Prostate gland (tissue), 2 donors: ENCODE measurements around the gene RPN2. TPM values are rescaled to one million over a fixed set of nuclear protein-coding genes. Genes with fewer than 3 reads are reported as not detected.

Experiments
- DNase-seq: peaks from one replicate; pipeline ENCODE4 v3.0.0-alpha.2; 2019; ENCODE audit warnings: low spot score
- H3K27ac ChIP-seq, 2 donors: fragments of 200-600 bp; sonication (generic); 2 replicates each; pipeline ENCODE4 v1.5.1; 2017 to 2019
- H3K27me3 ChIP-seq: fragments of 200-600 bp; sonication (generic); replicated peaks from 2 replicates; pipeline ENCODE4 v1.5.1; 2019; ENCODE audit not compliant: insufficient read depth
- H3K36me3 ChIP-seq, 2 donors: fragments of 200-600 bp; sonication (generic); 1 replicate in 1 of 2; 2 replicates in 1 of 2; pipeline versions ENCODE4 v1.5.1 to v1.8.1; 2017 to 2019
- H3K4me1 ChIP-seq: fragments of 200-600 bp; sonication (generic); replicated peaks from 2 replicates; pipeline ENCODE4 v1.5.1; 2019
- H3K4me3 ChIP-seq, 2 donors: fragments of 200-600 bp; sonication (generic); 2 replicates each; pipeline ENCODE4 v1.5.1; 2017 to 2019
- H3K9me3 ChIP-seq: fragments of 200-600 bp; sonication (generic); 2 replicates; pipeline ENCODE4 v1.5.1; 2017
- CTCF ChIP-seq, 4 experiments: fragments of 200-600 bp in 2 of 4; fragments of 450-650 bp in 2 of 4; sonication (generic) in 2 of 4; IDR thresholded peaks; 1 replicate in 3 of 4; 2 replicates in 1 of 4; pipeline ENCODE4 v1.5.1; 2016 to 2019; ENCODE audit warnings: antibody characterized with exemption in 4 of 4, mild to moderate bottlenecking in 2 of 4, moderate library complexity in 2 of 4
- POLR2A ChIP-seq: fragments of 450-650 bp; IDR thresholded peaks from one replicate; pipeline ENCODE4 v1.6.1; 2016; ENCODE audit warnings: antibody characterized with exemption, mild to moderate bottlenecking
- POLR2AphosphoS5 ChIP-seq: sonication (generic); formaldehyde crosslinking; IDR thresholded peaks from one replicate; pipeline ENCODE4 v1.6.1; 2017; ENCODE audit warnings: antibody characterized with exemption
- WGBS: methylation state at CpG from one replicate; pipeline ENCODE4 v1.1.5; 2018; 5-methylcytosine and 5-hydroxymethylcytosine counted together
- intact Hi-C: fragments of 100-400 bp; cut with DNase I; formaldehyde crosslinking; loops from one replicate; pipeline ENCODE4 v1.14.2; 2022
- total RNA-seq, 2 donors: library from RNA; depleted of rRNA; stranded (reverse); fragments of >200 nt; gene quantifications; one replicate each; pipeline ENCODE4 v1.1.0, GENCODE V29; 2016

Gene RPN2
- total RNA-seq, 2 donors from 2014 or later = 246 to 267 TPM

DNA sequence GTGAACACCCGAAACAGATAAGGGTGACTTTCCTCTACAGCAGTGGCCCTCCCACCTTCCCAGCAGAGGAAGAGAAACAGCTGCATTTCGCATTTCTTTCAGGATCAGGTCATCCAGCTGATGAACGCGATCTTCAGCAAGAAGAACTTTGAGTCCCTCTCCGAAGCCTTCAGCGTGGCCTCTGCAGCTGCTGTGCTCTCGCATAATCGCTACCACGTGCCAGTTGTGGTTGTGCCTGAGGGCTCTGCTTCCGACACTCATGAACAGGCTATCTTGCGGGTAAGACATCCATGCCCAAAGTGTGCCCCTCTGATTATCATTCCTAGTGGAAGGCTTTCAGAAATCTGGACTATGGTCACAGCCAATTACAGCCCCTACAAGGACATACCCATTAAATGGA lies 28.0 kb downstream of the RPN2 start:
- Histone ChIP-seq H3K9me3 (no peaks in the 10 kb centered on the region), H3K4me3 (no peak overlapping the region), H3K27me3 (no peaks in the 10 kb centered on the region), H3K27ac (no peak overlapping the region), H3K36me3 (peaks cover 3 to 12% of the 10 kb centered on the region in 2 donors), H3K4me1 (no peaks in the 10 kb centered on the region)
- 92% methylated on average over 11 of the region's 11 CpGs for WGBS
- DNase-seq = no peak
- intact Hi-C loops = no loop called here
- TF ChIP-seq CTCF (IDR thresholded peaks at IDR 0.05) = no peak
- TF ChIP-seq POLR2A = no peak
- TF ChIP-seq POLR2AphosphoS5 = no peak

DNA sequence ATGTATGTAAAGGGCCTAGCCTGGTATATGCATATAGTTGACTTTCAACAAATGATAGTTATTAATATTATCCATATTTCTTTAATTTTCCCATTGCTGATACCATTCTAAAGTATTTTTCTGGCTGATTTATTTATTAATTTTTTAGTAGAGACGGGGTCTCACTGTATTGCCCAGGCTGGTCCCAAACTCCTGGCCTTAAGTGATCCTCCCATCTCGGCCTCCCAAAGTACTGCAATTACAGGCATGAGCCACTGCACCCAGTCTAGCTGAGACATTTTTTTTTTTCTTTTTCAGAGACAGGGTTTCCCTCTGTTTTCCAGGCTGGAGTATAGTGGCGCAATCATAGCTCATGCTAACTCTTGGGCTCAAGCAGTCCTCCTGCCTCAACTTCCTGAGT lies 30.1 kb downstream of the RPN2 start:
- Histone ChIP-seq H3K27ac (no peak overlapping the region), H3K27me3 (no peaks in the 10 kb centered on the region), H3K36me3 (peaks cover 3 to 12% of the 10 kb centered on the region in 2 donors), H3K9me3 (no peaks in the 10 kb centered on the region), H3K4me1 (no peaks in the 10 kb centered on the region), H3K4me3 (no peak overlapping the region)
- no peak for TF ChIP-seq POLR2AphosphoS5
- TF ChIP-seq CTCF (IDR thresholded peaks at IDR 0.05) = no peak
- no peak for TF ChIP-seq POLR2A
- no peak for DNase-seq
- intact Hi-C loops = no loop called here
- 91% methylated on average over 3 of the region's 3 CpGs for WGBS

GRCh38 chr20:37209661-37210314 lies 30.7 kb downstream of the RPN2 start:
- H3K9me3 ChIP-seq = no peaks in the 10 kb centered on the region
- WGBS = 82% methylated on average over 6 of the region's 6 CpGs
- intact Hi-C loops = no loop called here
- H3K36me3 ChIP-seq = peaks cover 3 to 6% of the 10 kb centered on the region in 2 donors
- no peak for TF ChIP-seq CTCF (IDR thresholded peaks at IDR 0.05)
- TF ChIP-seq POLR2AphosphoS5 = no peak
- TF ChIP-seq POLR2A = no peak
- no peak overlapping the region for H3K4me3 ChIP-seq
- H3K27me3 ChIP-seq = no peaks in the 10 kb centered on the region
- H3K4me1 ChIP-seq = no peaks in the 10 kb centered on the region
- H3K27ac ChIP-seq = no peak overlapping the region
- no peak for DNase-seq

DNA sequence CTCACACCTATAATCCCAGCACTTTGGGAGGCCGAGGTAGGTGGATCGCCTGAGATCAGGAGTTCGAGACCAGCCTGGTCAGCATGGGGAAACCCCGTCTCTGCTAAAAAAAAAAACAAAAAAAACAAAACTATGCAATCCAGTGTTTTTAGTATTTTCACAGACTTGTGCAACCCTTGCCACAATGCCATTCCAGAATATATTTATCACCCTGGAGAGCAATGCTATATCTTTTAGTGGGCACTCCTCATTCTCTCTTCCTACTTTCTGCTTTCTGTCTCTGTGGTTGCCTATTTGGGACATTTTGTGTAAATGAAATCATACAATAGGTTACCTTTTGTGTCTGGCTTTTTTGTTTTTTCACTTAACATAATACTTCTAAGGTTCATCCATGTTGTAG lies 39.3 kb downstream of the RPN2 start:
- Histone ChIP-seq H3K4me3 (no peak overlapping the region), H3K36me3 (no peaks in the 10 kb centered on the region), H3K9me3 (no peaks in the 10 kb centered on the region), H3K4me1 (no peaks in the 10 kb centered on the region), H3K27me3 (no peaks in the 10 kb centered on the region), H3K27ac (no peak overlapping the region)
- DNase-seq = no peak
- intact Hi-C loops = no loop called here
- no peak for TF ChIP-seq POLR2AphosphoS5
- TF ChIP-seq CTCF (IDR thresholded peaks at IDR 0.05) = no peak
- TF ChIP-seq POLR2A = no peak
- WGBS = 98% methylated on average over 4 of the region's 4 CpGs

GRCh38 chr20:37218976-37219375 lies 39.8 kb downstream of the RPN2 start:
- intact Hi-C loops = no loop called here
- H3K4me1 ChIP-seq = no peaks in the 10 kb centered on the region
- peaks cover 0 to 2% of the 10 kb centered on the region in 2 donors for H3K36me3 ChIP-seq

More at GRCh38 chr20:37218976-37219375, 39.8 kb downstream of the RPN2 start:
- H3K27me3 ChIP-seq = no peaks in the 10 kb centered on the region
- H3K4me3 ChIP-seq = no peak overlapping the region
- no peak overlapping the region for H3K27ac ChIP-seq
- no peak for TF ChIP-seq POLR2A
- no peak for TF ChIP-seq POLR2AphosphoS5
- TF ChIP-seq CTCF (IDR thresholded peaks at IDR 0.05) = no peak
- no peaks in the 10 kb centered on the region for H3K9me3 ChIP-seq
- no peak for DNase-seq
- 74% methylated on average over 4 of the region's 4 CpGs for WGBS
